ENCODE results near the gene FAM131C.

FAM131C gene

GRCh38 chr1:16122916-16123315, 49.5 kb upstream of the FAM131C start (continued):
- TF ChIP-seq ZNF747 (tag by site-specific recombination; IDR thresholded peaks at IDR 0.05) (no peak), ZNF580 (tag by site-specific recombination; IDR thresholded peaks at IDR 0.05) (peak; percentile 94), ZNF266 (tag by site-specific recombination; IDR thresholded peaks at IDR 0.05; ENCODE audit: low read depth) (no peak), PRDM2 (tag by site-specific recombination; IDR thresholded peaks at IDR 0.05; ENCODE audit: borderline replicate concordance) (no peak; the same call in 1 of the 2 replicates), ZNF133 (tag by site-specific recombination; IDR thresholded peaks at IDR 0.05) (no peak), ZNF175 (tag by site-specific recombination; IDR thresholded peaks at IDR 0.05) (no peak), ZSCAN18 (tag by site-specific recombination; IDR thresholded peaks at IDR 0.05) (no peak), PRDM4 (tag by site-specific recombination; IDR thresholded peaks at IDR 0.05) (peak; percentile 99), ZNF571 (tag by site-specific recombination; IDR thresholded peaks at IDR 0.05) (no peak), ZNF544 (tag by site-specific recombination; IDR thresholded peaks at IDR 0.05) (no peak), ZNF394 (tag by site-specific recombination; IDR thresholded peaks at IDR 0.05; ENCODE audit: borderline replicate concordance) (peak; percentile 84; the same call in 1 of the 2 replicates), ZNF473 (tag by site-specific recombination; IDR thresholded peaks at IDR 0.05) (no peak), ZNF660 (tag by site-specific recombination; IDR thresholded peaks at IDR 0.05) (no peak; the same call in 1 of the 2 replicates), ZNF560 (tag by site-specific recombination; IDR thresholded peaks at IDR 0.05; ENCODE audit: borderline replicate concordance) (no peak), HOXA7 (CRISPR knock-in tag; IDR thresholded peaks at IDR 0.05; ENCODE audit: borderline replicate concordance) (no peak), ZBTB11 (tag by site-specific recombination; conservative IDR thresholded peaks at IDR 0.05; ENCODE audit: low read depth) (no peak), ZNF518A (tag by site-specific recombination; conservative IDR thresholded peaks at IDR 0.05; ENCODE audit: low read depth) (peak; percentile 67), ZNF610 (tag by site-specific recombination; IDR thresholded peaks at IDR 0.05; ENCODE audit: borderline replicate concordance) (peak; percentile 84; the same call in 1 of the 2 replicates), ZNF555 (tag by site-specific recombination; conservative IDR thresholded peaks at IDR 0.05) (no peak), ZNF112 (tag by site-specific recombination; IDR thresholded peaks at IDR 0.05) (no peak), ZNF558 (tag by site-specific recombination; IDR thresholded peaks at IDR 0.05) (peak; percentile 91)
